Gastrocnemius medialis (tissue), 4 donors: ENCODE measurements around the gene CYTL1. TPM values are rescaled to one million over a fixed set of nuclear protein-coding genes. Genes with fewer than 3 reads are reported as not detected.

Source experiments
- ATAC-seq, 2 donors: fragments of 150-250 bp; one replicate each; pipeline ENCODE4 v1.9.1; 2016
- DNase-seq, 2 donors: peaks; one replicate each; pipeline ENCODE4 v3.0.0-alpha.2; 2019
- H3K27ac ChIP-seq, 4 donors: fragments of 200-600 bp; sonication (generic); 1 replicate in 1 of 4; 2 replicates in 3 of 4; pipeline ENCODE4 v1.5.1; 2016 to 2018; ENCODE audit warnings: mild to moderate bottlenecking in 2 of 4, moderate library complexity in 1 of 4
- H3K27me3 ChIP-seq, 3 donors: fragments of 200-600 bp; sonication (generic) in 2 of 3; 1 replicate in 1 of 3; 2 replicates in 2 of 3; pipeline versions ENCODE4 v1.5.1 to v1.6.0; 2016 to 2019; ENCODE audit warnings: mild to moderate bottlenecking in 1 of 3, moderate library complexity in 1 of 3
- H3K36me3 ChIP-seq, 2 donors: fragments of 200-600 bp; sonication (generic) in 1 of 2; one replicate each; pipeline ENCODE4 v1.5.1; 2017 to 2018
- H3K4me1 ChIP-seq, 2 donors: fragments of 200-600 bp; sonication (generic) in 1 of 2; one replicate each; pipeline ENCODE4 v1.5.1; 2016 to 2017; ENCODE audit warnings: mild to moderate bottlenecking in 2 of 2
- H3K4me3 ChIP-seq, 4 donors: fragments of 200-600 bp; sonication (generic) in 3 of 4; 1 replicate in 1 of 4; 2 replicates in 3 of 4; pipeline ENCODE4 v1.5.1; 2016 to 2019; ENCODE audit warnings: mild to moderate bottlenecking in 2 of 4
- H3K9me3 ChIP-seq, 3 donors: fragments of 200-600 bp; sonication (generic) in 2 of 3; 1 replicate in 1 of 3; 2 replicates in 2 of 3; pipeline ENCODE4 v1.5.1; 2016 to 2019
- CTCF ChIP-seq, 5 experiments: fragments of 450-650 bp in 3 of 5; fragments of 200-600 bp in 2 of 5; sonication (generic) in 2 of 5; IDR thresholded peaks in 4 of 5; conservative IDR thresholded peaks in 1 of 5; 1 replicate in 4 of 5; 2 replicates in 1 of 5; pipeline ENCODE4 v1.5.1; 2016 to 2019; ENCODE audit warnings: antibody characterized with exemption in 5 of 5, mild to moderate bottlenecking in 3 of 5, moderate library complexity in 3 of 5
- POLR2A ChIP-seq, 2 donors: fragments of 450-650 bp; IDR thresholded peaks; one replicate each; pipeline ENCODE4 v1.6.1; 2017; ENCODE audit warnings: antibody characterized with exemption in 2 of 2, mild to moderate bottlenecking in 2 of 2, moderate library complexity in 2 of 2
- in situ Hi-C, 4 donors: fragments of 200-750 bp; cut with MboI; loops; one replicate each; pipeline versions ENCODE4 v1.15.0 to v1.8.0; 2017; ENCODE audit warnings: low sequenced_read_pairs in 4 of 4
- intact Hi-C: fragments of 100-400 bp; cut with DNase I; formaldehyde crosslinking; loops from one replicate; pipeline ENCODE4 v1.15.1; 2023; ENCODE audit warnings: low total_unique reads
- total RNA-seq, 4 donors: library from RNA; depleted of rRNA; stranded (reverse); fragments of >200 nt; gene quantifications; one replicate each; pipeline versions ENCODE4 v1.1.0 to v1.2.3, GENCODE V29; 2016

CYTL1 gene
- total RNA-seq, 4 donors from 2014 or later, result not detected

DNA sequence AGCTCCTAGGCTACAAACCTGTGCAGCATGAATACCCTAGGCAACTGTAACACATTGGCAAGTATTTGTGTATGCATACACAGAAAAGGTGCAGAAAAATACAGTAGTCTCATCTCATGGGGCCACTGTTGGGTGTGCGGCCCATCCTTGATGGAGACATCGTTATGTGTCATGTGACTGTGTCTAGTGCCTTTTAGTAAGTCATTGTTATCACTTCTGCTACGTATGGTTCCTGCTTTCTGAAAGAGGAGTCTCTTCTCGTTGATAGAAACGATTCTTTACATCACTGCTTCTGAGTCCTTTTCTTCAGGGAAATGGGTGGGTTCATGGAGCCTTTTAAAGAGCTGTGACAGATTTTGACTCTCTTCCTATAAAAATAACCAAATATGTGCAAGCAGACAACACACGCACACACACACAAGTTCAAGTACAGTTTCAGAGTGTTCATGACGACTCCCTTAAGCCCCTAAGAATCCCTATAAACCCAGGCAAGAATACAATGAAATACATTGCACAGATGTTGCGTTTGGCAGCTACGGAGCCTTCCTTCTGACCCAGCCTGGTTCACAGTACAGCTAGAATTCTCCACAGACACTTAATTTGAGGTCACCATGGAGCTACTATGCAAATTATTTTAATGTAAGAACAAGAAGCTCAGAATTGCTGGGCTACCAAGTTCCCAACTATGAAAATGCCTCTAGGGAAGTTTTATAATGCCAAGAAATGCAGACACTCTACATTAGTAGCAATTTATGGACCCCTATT, 21.8 kb upstream of the CYTL1 start:
- Histone ChIP-seq H3K36me3 (no peaks in the 10 kb centered on the region), H3K4me1 (no peaks in the 10 kb centered on the region), H3K27ac (no peak overlapping the region), H3K4me3 (no peak overlapping the region), H3K9me3 (no peaks in the 10 kb centered on the region), H3K27me3 (no peaks in the 10 kb centered on the region)
- in situ Hi-C loops (loop anchor here in 1 of 4 donors (25.0 kb wide), 1 partner anchor 771 kb away; no protein-coding TSS in a partner anchor), intact Hi-C loops (no loop called here)
- ATAC-seq, result no peak
- no peak for TF ChIP-seq POLR2A (IDR thresholded peaks at IDR 0.05)
- no peak for TF ChIP-seq CTCF (IDR thresholded peaks at IDR 0.05 in 4 of 5, conservative IDR thresholded peaks at IDR 0.05 in 1 of 5)
- DNase-seq, result no peak

DNA sequence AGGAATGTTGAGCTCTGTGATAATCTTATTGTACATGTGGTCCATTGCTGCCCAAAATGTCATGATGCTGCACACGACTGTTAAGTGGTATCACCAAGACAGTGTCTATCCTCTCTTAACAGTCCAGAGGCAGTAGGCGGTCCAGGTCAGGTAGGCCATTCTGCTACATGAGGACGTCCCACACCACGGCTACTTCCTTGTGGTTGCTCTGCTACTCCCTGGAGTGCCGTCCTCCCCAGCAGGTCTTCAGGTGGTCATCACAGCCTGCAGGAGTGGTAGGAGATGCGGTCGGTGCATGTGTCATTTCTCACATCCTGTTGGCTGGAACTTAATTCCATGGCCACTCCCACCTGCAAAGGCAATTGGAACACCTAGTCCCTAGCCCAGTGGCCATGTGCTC, 20.5 kb upstream of the CYTL1 start:
- ATAC-seq (no peak), DNase-seq (no peak)
- in situ Hi-C loops (loop anchor here in 1 of 4 donors (25.0 kb wide), 1 partner anchor 773 kb away; no protein-coding TSS in a partner anchor), intact Hi-C loops (no loop called here)
- H3K27me3 ChIP-seq, result no peaks in the 10 kb centered on the region
- H3K36me3 ChIP-seq, result no peaks in the 10 kb centered on the region
- H3K27ac ChIP-seq, result no peak overlapping the region
- H3K9me3 ChIP-seq, result no peaks in the 10 kb centered on the region
- H3K4me3 ChIP-seq, result no peak overlapping the region
- H3K4me1 ChIP-seq, result no peaks in the 10 kb centered on the region
- TF ChIP-seq CTCF (IDR thresholded peaks at IDR 0.05 in 4 of 5, conservative IDR thresholded peaks at IDR 0.05 in 1 of 5) (no peak), POLR2A (IDR thresholded peaks at IDR 0.05) (no peak)

GRCh38 chr4:5037553-5038551, 18.6 kb upstream of the CYTL1 start:
- no peaks in the 10 kb centered on the region for H3K27me3 ChIP-seq
- peaks cover 0 to 11% of the 10 kb centered on the region in 2 donors for H3K4me1 ChIP-seq
- no peaks in the 10 kb centered on the region for H3K36me3 ChIP-seq
- in situ Hi-C loops (loop anchor here in 1 of 4 donors (25.0 kb wide), 1 partner anchor 774 kb away; no protein-coding TSS in a partner anchor), intact Hi-C loops (no loop called here)
- no peaks in the 10 kb centered on the region for H3K9me3 ChIP-seq
- no peak for DNase-seq
- H3K27ac ChIP-seq, result no peak overlapping the region
- TF ChIP-seq CTCF (IDR thresholded peaks at IDR 0.05 in 4 of 5, conservative IDR thresholded peaks at IDR 0.05 in 1 of 5) (no peak), POLR2A (IDR thresholded peaks at IDR 0.05) (no peak)
- no peak overlapping the region for H3K4me3 ChIP-seq
- ATAC-seq, result peak in 1 of 2 donors; percentile 41

DNA sequence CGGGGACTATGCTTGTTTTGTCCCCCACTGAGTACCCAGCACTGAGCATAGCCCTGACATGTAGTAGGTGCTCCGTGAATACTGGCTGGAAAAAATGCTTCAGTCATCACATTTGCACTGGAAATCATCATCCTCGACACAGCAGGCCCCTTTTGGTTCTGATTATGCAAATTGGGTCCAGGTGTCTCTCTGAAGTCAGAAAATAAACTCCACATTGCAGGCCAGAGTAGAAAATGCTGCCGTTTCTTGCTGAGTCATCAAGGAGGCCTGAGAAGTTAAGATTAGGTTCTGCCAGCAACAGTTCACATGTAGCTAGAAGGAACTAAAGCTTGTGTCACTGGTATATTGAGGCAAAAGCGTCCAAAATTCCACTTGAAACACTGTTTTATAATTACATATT, 17.0 kb upstream of the CYTL1 start:
- DNase-seq (no peak), ATAC-seq (no peak)
- no peak for TF ChIP-seq POLR2A (IDR thresholded peaks at IDR 0.05)
- intact Hi-C loops, result no loop called here
- Histone ChIP-seq H3K9me3 (no peaks in the 10 kb centered on the region), H3K27me3 (no peaks in the 10 kb centered on the region), H3K4me1 (peaks cover 0 to 11% of the 10 kb centered on the region in 2 donors), H3K27ac (no peak overlapping the region), H3K4me3 (no peak overlapping the region), H3K36me3 (no peaks in the 10 kb centered on the region)
- in situ Hi-C loops, result loop anchor here in 1 of 4 donors (25.0 kb wide), 1 partner anchor 776 kb away; no protein-coding TSS in a partner anchor
